Liver (tissue), 3 donors: ENCODE data around the gene CCT5.
"Not testable (repeated sequence)": the region's sequence is repeated elsewhere in the genome, so short reads cannot be mapped to it uniquely, and the experiment has no call there.

Source experiments
- CTCF ChIP-seq: fragments of 150-350 bp; IDR thresholded peaks from 2 replicates; pipeline ENCODE4 v1.5.1; 2017; ENCODE audit warnings: improper control_type of control experiment, low read depth, low read length; ENCODE audit not compliant: missing input control
- HNF4G ChIP-seq: IDR thresholded peaks from 2 replicates; pipeline ENCODE4 v1.6.1; 2016; ENCODE audit warnings: antibody characterized with exemption
- JUND ChIP-seq, 2 donors: IDR thresholded peaks; 2 replicates each; pipeline ENCODE4 v1.6.1; 2016; ENCODE audit warnings: antibody characterized with exemption in 2 of 2
- TAF1 ChIP-seq: conservative IDR thresholded peaks from 2 replicates; pipeline ENCODE4 v1.6.1; 2016; ENCODE audit warnings: antibody characterized with exemption, mild to moderate bottlenecking
- donor health status: healthy.
- donor health status: healthy.

GRCh38 chr5:10310835-10311570 lies 60.9 kb downstream of the CCT5 start:
- not testable (repeated sequence) for TF ChIP-seq CTCF; TAF1; JUND (IDR thresholded peaks at IDR 0.05); HNF4G
